A673 (cell line): ENCODE measurements around the gene LHX1. TPM values are rescaled to one million over a fixed set of nuclear protein-coding genes. Genes with fewer than 3 reads are reported as not detected.

Experiments used
- BruUV-seq: library from RNA; stranded (reverse); fragments of 400-500 nt; replicated peaks from 2 replicates; lab custom pipeline; 2021; lab: Mats Ljungman, UMichigan
- CTCF ChIA-PET: fragments of 300-600 bp; sonication (Branson Sonifier 250); formaldehyde crosslinking; loops from one replicate; lab custom pipeline; 2022; ENCODE audit warnings: antibody characterized with exemption; lab: Charles Lee
- POLR2A ChIA-PET: fragments of 300-600 bp; sonication (Branson Sonifier 250); formaldehyde crosslinking; loops from one replicate; lab custom pipeline; 2022; ENCODE audit warnings: antibody characterized with exemption; ENCODE audit not compliant: low non-redundant PET; lab: Charles Lee
- DNase-seq: peaks from one replicate; pipeline ENCODE4 v3.0.0-alpha.2; 2015; ENCODE audit warnings: low spot score
- H3K27ac ChIP-seq: fragments of 200-600 bp; sonication (generic); 2 replicates; pipeline ENCODE4 v1.5.1; 2016; ENCODE audit warnings: mixed run types, low read depth, mild to moderate bottlenecking, mixed read lengths, antibody characterized with exemption, low read length; ENCODE audit not compliant: poor library complexity, severe bottlenecking
- H3K27me3 ChIP-seq: fragments of 200-600 bp; sonication (generic); replicated peaks from 2 replicates; pipeline ENCODE4 v1.6.1; 2017; ENCODE audit warnings: mixed run types, low read depth, mild to moderate bottlenecking, mixed read lengths, antibody characterized with exemption, low read length; ENCODE audit not compliant: insufficient read depth, poor library complexity
- H3K36me3 ChIP-seq: fragments of 200-600 bp; sonication (generic); 2 replicates; pipeline ENCODE4 v1.6.1; 2016; ENCODE audit warnings: mixed run types, mild to moderate bottlenecking, mixed read lengths, antibody characterized with exemption, low read length; ENCODE audit not compliant: insufficient read depth, poor library complexity, severe bottlenecking
- H3K4me1 ChIP-seq: fragments of 200-600 bp; sonication (generic); 2 replicates; pipeline ENCODE4 v1.6.1; 2017; ENCODE audit warnings: mixed run types, mild to moderate bottlenecking, mixed read lengths, antibody characterized with exemption, low read length; ENCODE audit not compliant: insufficient read depth, poor library complexity, severe bottlenecking
- H3K4me3 ChIP-seq: fragments of 200-600 bp; sonication (generic); 2 replicates; pipeline ENCODE4 v1.5.1; 2016; ENCODE audit warnings: low read depth, mixed run types, mild to moderate bottlenecking, mixed read lengths, low read length; ENCODE audit not compliant: poor library complexity, severe bottlenecking
- H3K9me3 ChIP-seq: fragments of 200-600 bp; sonication (generic); 2 replicates; pipeline ENCODE4 v1.6.1; 2016; ENCODE audit warnings: mixed run types, low read depth, mild to moderate bottlenecking, mixed read lengths, antibody characterized with exemption, low read length; ENCODE audit not compliant: poor library complexity, severe bottlenecking
- EZH2 ChIP-seq: fragments of 200-600 bp; sonication (generic); IDR thresholded peaks from 2 replicates; pipeline ENCODE4 v1.6.1; 2017; ENCODE audit warnings: borderline replicate concordance, low read depth, mild to moderate bottlenecking, mixed read lengths, antibody characterized with exemption, low read length; ENCODE audit not compliant: poor library complexity, severe bottlenecking
- intact Hi-C: fragments of 100-400 bp; cut with micrococcal nuclease; formaldehyde crosslinking; loops from one replicate; pipeline ENCODE4 v1.10.0; 2022; ENCODE audit not compliant: unreplicated experiment
- total RNA-seq: library from RNA; stranded (reverse); gene quantifications from 2 replicates; pipeline ENCODE4 v1.2.3, GENCODE V29; 2021
- TF ChIP-seq, protein P1 (sequence below): fragments of 300-800, 200-600 bp; sonication (generic); conservative IDR thresholded peaks from 2 replicates; pipeline ENCODE4 v1.5.1; 2017; ENCODE audit warnings: low read depth, mild to moderate bottlenecking, antibody characterized with exemption, low read length, moderate library complexity, mixed read lengths

The LHX1 gene
- total RNA-seq, 1 experiment from 2014 or later, result not detected

DNA sequence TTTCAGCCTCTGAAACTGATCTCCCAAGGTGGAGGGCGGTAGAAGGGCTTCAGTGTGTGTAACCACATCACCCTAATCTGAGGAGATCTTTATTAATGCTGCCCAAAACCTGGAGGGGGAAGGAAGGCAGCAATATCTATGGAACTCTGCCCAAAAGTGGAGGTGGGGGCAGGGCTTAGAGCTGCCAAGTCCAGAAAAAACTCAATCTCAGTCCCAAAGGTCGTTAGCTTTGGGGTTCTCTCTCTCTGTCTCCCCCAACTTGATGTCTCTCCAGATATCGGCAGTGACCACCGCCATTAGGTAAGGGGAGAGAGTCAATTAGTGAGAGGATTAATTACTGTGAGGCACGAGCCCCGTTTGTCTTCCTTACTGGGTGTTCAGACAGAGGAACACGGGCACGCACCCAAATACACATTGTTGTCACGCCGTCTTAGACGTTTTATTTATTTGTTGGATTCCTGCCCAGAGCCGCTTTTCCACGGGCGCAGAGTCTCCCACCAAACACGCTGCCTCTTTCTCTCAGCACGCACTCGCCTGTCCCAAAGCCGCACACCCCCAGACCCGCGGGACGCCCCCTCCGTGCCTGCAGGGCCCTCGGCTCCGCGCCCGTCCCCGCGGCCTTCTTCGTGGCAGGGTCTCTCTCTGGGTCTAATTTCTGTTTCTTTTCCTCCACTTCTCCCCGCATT lies 5.4 kb upstream of the LHX1 start:
- ChIA-PET POLR2A (no interaction called here), CTCF (no interaction called here)
- BruUV-seq, result no TSS peak
- peaks cover 16% of the 10 kb centered on the region for H3K4me1 ChIP-seq
- TF ChIP-seq EZH2, result no peak
- TF ChIP-seq, protein P1, sequence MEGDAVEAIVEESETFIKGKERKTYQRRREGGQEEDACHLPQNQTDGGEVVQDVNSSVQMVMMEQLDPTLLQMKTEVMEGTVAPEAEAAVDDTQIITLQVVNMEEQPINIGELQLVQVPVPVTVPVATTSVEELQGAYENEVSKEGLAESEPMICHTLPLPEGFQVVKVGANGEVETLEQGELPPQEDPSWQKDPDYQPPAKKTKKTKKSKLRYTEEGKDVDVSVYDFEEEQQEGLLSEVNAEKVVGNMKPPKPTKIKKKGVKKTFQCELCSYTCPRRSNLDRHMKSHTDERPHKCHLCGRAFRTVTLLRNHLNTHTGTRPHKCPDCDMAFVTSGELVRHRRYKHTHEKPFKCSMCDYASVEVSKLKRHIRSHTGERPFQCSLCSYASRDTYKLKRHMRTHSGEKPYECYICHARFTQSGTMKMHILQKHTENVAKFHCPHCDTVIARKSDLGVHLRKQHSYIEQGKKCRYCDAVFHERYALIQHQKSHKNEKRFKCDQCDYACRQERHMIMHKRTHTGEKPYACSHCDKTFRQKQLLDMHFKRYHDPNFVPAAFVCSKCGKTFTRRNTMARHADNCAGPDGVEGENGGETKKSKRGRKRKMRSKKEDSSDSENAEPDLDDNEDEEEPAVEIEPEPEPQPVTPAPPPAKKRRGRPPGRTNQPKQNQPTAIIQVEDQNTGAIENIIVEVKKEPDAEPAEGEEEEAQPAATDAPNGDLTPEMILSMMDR, result no peak
- H3K27ac ChIP-seq, result no peak overlapping the region
- H3K27me3 ChIP-seq, result peaks cover 73% of the 10 kb centered on the region
- no peaks in the 10 kb centered on the region for H3K9me3 ChIP-seq
- peak overlapping the region; percentile 23 for H3K4me3 ChIP-seq
- DNase-seq, result no peak
- intact Hi-C loops, result no loop called here
- H3K36me3 ChIP-seq, result no peaks in the 10 kb centered on the region

DNA sequence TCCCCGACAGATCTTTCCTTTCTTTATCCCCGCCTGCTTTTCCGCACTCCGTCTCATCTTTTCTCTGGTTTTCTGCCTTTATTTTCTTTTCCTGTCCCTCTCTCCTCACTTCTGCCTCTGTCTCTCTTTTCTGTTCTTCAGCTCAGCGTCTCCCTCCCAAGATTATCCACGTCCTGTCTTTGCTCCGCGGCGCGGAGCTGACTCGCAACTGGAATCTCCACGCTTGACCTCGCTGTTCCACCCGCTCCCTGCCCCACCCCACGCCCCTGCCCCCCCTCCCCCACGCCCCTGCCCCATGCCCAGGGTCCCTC lies 4.9 kb upstream of the LHX1 start:
- TF ChIP-seq, protein P1, result no peak
- no peak for TF ChIP-seq EZH2
- Histone ChIP-seq H3K4me1 (peaks cover 16% of the 10 kb centered on the region), H3K4me3 (peak overlapping the region; percentile 23), H3K36me3 (no peaks in the 10 kb centered on the region), H3K9me3 (no peaks in the 10 kb centered on the region), H3K27me3 (peaks cover 78% of the 10 kb centered on the region), H3K27ac (no peak overlapping the region)
- POLR2A ChIA-PET, result no interaction called here
- no peak for DNase-seq
- BruUV-seq, result no TSS peak
- intact Hi-C loops, result no loop called here
- CTCF ChIA-PET, result no interaction called here

DNA sequence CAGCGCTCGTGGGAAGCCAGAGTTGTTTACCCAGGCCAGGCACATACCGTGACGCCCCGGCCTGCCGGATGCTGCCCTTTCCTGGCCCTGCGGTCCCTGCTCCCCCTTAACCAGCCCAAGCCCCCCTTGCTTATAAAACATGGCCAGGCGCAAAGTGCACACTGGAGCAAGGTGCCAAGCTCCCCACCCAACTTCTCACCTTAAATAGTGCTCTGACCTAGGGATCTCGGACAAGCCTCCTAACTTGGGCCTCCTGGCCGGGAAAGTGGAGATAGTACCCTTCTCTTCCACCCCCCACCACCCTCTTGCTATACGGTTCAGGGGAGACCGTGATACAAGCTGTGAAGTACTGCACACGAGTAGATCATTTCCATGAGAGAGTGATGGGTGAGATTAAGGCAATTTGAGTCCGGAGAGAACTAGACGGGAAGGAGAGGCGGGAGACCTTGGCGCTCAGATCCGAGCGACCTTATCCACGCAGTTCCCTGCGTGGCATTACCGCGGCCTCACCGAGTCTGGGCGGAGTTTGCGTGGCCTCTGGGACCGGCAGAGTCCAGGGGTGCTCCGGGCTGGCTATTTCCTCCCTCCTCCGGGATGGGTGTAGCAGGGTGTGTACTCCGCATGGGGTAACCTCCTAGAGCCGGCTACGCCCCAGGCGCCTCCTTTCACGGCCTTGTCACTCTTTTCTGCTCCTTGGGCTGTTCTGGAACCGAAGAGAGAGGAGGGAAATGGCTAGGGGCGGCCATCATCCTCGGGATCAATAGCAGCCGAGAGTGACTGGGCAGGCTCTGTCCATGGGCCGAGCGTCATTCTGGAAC lies 4.4 kb upstream of the LHX1 start:
- Histone ChIP-seq H3K9me3 (no peaks in the 10 kb centered on the region), H3K4me3 (no peak overlapping the region), H3K27ac (no peak overlapping the region), H3K27me3 (peaks cover 84% of the 10 kb centered on the region), H3K36me3 (no peaks in the 10 kb centered on the region), H3K4me1 (peaks cover 16% of the 10 kb centered on the region)
- no TSS peak for BruUV-seq
- POLR2A ChIA-PET, result no interaction called here
- CTCF ChIA-PET, result no interaction called here
- no peak for DNase-seq
- intact Hi-C loops, result no loop called here
- peak; percentile 47 for TF ChIP-seq EZH2
- TF ChIP-seq, protein P1, result no peak
